Uterus (tissue), 2 donors: ENCODE measurements around the gene HASPIN.

ENCODE experiments used
- POLR2A ChIP-seq, 2 donors: fragments of 450-650 bp; IDR thresholded peaks; one replicate each; pipeline ENCODE4 v1.6.1; 2016; ENCODE audit warnings: antibody characterized with exemption in 2 of 2, mild to moderate bottlenecking in 1 of 2, moderate library complexity in 1 of 2
- TF ChIP-seq, protein P1 (sequence below), 4 experiments: fragments of 200-600 bp in 2 of 4; fragments of 450-650 bp in 2 of 4; sonication (generic) in 2 of 4; IDR thresholded peaks; one replicate each; pipeline ENCODE4 v1.5.1; 2016 to 2019; ENCODE audit warnings: antibody characterized with exemption in 4 of 4, mild to moderate bottlenecking in 2 of 4, moderate library complexity in 1 of 4

DNA sequence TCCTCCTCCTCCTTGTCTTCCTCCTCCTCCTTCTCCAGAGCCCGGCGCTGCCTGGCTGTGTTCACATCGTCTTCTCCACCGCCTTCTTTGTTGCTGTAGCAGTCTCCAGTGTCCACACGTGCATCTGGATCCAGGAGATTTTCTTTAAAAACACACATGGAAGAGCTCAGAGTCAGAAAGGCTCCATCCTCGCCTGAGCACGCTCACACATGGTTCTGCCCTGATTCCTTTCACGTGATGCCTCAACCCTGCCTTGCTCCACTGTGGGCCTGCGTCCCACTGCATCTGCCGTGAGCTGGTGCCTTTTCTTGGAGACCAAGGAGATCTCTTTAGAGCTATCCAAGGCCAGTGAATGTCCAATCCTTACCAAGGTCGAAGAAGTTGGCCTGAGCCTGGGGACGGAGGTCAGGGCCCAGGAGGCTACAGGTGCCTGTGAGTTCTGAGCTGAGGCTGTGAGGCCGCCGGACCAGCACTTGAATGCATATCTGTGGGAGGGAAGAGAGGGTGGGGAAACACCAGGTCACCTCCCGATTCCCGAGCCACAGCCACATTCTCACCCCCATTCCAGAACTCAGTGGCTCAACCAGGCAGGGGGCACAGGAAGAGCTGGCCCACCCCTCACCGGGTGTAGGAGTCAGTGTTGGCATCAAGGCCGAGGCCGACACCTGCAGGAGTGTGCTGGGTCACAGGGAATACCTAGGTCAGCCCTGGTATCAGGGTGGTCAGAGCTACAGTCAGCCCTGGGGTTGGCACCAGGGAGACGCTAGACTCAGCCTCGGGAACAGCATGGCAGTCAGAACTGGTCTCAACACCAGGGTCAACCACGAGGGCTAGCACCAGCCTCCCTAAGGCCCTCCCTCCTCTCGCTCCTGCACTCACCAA lies 37.6 kb downstream of the HASPIN start:
- no peak for TF ChIP-seq POLR2A (IDR thresholded peaks at IDR 0.05)
- TF ChIP-seq, protein P1, sequence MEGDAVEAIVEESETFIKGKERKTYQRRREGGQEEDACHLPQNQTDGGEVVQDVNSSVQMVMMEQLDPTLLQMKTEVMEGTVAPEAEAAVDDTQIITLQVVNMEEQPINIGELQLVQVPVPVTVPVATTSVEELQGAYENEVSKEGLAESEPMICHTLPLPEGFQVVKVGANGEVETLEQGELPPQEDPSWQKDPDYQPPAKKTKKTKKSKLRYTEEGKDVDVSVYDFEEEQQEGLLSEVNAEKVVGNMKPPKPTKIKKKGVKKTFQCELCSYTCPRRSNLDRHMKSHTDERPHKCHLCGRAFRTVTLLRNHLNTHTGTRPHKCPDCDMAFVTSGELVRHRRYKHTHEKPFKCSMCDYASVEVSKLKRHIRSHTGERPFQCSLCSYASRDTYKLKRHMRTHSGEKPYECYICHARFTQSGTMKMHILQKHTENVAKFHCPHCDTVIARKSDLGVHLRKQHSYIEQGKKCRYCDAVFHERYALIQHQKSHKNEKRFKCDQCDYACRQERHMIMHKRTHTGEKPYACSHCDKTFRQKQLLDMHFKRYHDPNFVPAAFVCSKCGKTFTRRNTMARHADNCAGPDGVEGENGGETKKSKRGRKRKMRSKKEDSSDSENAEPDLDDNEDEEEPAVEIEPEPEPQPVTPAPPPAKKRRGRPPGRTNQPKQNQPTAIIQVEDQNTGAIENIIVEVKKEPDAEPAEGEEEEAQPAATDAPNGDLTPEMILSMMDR (IDR thresholded peaks at IDR 0.05), result no peak
